C4-2B (cell line): Measurements from ENCODE around the gene POLK.

ENCODE experiments used
- ZFX ChIP-seq: fragments of 450-650 bp; IDR thresholded peaks from 2 replicates; pipeline ENCODE4 v1.6.1; 2017
- TF ChIP-seq, protein P1 (sequence below): fragments of 450-650 bp; conservative IDR thresholded peaks from 2 replicates; pipeline ENCODE4 v1.5.1; 2017; ENCODE audit warnings: mild to moderate bottlenecking

DNA sequence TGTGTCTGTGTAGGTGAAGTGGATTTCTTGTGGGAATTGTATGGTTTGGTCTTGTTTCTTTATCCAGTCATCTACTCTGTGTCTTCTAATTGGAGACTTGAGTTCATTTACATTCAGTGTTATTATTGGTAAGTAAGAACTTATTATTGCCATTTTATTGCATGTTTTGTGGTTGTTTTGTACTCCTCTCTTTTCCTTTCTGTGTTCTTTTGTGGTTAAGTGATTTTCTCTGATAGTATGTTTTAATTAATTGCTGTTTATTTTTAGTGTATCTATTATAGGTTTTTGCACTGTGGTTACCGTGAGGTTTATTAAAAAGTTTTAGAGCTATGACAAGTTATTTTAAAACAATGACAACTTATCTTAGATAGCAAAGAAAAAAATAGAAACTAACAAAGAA is 8.1 kb downstream of the POLK start:
- TF ChIP-seq, protein P1, sequence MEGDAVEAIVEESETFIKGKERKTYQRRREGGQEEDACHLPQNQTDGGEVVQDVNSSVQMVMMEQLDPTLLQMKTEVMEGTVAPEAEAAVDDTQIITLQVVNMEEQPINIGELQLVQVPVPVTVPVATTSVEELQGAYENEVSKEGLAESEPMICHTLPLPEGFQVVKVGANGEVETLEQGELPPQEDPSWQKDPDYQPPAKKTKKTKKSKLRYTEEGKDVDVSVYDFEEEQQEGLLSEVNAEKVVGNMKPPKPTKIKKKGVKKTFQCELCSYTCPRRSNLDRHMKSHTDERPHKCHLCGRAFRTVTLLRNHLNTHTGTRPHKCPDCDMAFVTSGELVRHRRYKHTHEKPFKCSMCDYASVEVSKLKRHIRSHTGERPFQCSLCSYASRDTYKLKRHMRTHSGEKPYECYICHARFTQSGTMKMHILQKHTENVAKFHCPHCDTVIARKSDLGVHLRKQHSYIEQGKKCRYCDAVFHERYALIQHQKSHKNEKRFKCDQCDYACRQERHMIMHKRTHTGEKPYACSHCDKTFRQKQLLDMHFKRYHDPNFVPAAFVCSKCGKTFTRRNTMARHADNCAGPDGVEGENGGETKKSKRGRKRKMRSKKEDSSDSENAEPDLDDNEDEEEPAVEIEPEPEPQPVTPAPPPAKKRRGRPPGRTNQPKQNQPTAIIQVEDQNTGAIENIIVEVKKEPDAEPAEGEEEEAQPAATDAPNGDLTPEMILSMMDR = no peak
- no peak for TF ChIP-seq ZFX
